ENCODE data around the gene CHCHD6.

DNA sequence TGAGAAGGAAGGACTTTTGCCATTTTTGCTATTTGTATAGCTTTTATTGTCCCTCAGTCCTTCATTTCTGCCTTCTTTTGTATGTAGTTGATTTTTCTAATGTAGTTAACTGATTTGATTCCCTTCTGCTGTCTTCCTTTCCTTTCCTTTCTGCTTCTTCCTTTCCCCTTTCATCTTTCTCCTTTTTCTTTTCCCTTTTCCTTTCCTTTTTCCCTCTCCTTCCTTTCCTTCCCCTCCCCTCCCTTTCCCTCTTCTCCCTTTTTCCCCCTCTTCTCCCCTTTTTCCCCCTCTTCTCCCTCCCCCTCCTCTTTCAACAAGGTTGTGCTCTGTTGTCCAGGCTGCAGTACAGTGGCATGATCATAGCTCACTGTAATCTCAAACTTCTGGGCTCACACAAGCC is 59.0 kb downstream of the CHCHD6 start:
- TF ChIP-seq POLR2A (IDR thresholded peaks at IDR 0.05; ENCODE audit: low read length) (no peak), GATA1 (IDR thresholded peaks at IDR 0.05; ENCODE audit: low read depth, low read length) (no peak)

Measured in erythroblast (primary cell).